Esophagus squamous epithelium (tissue), 5 donors: ENCODE results near the gene JAM3. TPM values are rescaled to one million over a fixed set of nuclear protein-coding genes. Genes with fewer than 3 reads are reported as not detected.

Experiments used
- DNase-seq: peaks from one replicate; lab custom pipeline; 2025; lab: John Stamatoyannopoulos, UW
- H3K27ac ChIP-seq, 4 donors: fragments of 200-600 bp; sonication (generic); one replicate each; pipeline ENCODE4 v1.5.1; 2016 to 2019; ENCODE audit warnings: mild to moderate bottlenecking in 1 of 4
- H3K27me3 ChIP-seq, 4 donors: fragments of 200-600 bp; sonication (generic); 1 replicate in 3 of 4; 2 replicates in 1 of 4; pipeline versions ENCODE4 v1.5.1 to v1.6.0; 2017 to 2021; ENCODE audit warnings: antibody characterized with exemption in 1 of 4
- H3K36me3 ChIP-seq, 3 donors: fragments of 200-600 bp; sonication (generic); one replicate each; pipeline ENCODE4 v1.5.1; 2016 to 2019
- H3K4me1 ChIP-seq, 3 donors: fragments of 200-600 bp; sonication (generic); one replicate each; pipeline ENCODE4 v1.5.1; 2017 to 2019
- H3K4me3 ChIP-seq, 4 donors: fragments of 200-600 bp; sonication (generic); 1 replicate in 3 of 4; 2 replicates in 1 of 4; pipeline ENCODE4 v1.5.1; 2016 to 2019; ENCODE audit warnings: mild to moderate bottlenecking in 2 of 4, moderate library complexity in 1 of 4
- H3K9me3 ChIP-seq, 3 donors: fragments of 200-600 bp; sonication (generic); one replicate each; pipeline ENCODE4 v1.5.1; 2016 to 2019
- POLR2A ChIP-seq, 4 donors: fragments of 450-650 bp; IDR thresholded peaks; one replicate each; pipeline ENCODE4 v1.6.1; 2017; ENCODE audit warnings: antibody characterized with exemption in 4 of 4, mild to moderate bottlenecking in 4 of 4, moderate library complexity in 3 of 4
- WGBS, 2 donors: methylation state at CpG; one replicate each; pipeline ENCODE4 v1.1.5; 2018; 5-methylcytosine and 5-hydroxymethylcytosine counted together
- intact Hi-C: fragments of 100-400 bp; cut with DNase I; formaldehyde crosslinking; loops from one replicate; pipeline ENCODE4 v1.15.0; 2022
- total RNA-seq, 4 donors: library from RNA; depleted of rRNA; stranded (reverse); fragments of >200 nt; gene quantifications; one replicate each; pipeline ENCODE4 v1.1.0, GENCODE V29; 2016
- TF ChIP-seq, protein P1 (sequence below), 6 experiments: fragments of 450-650 bp in 4 of 6; fragments of 200-600 bp in 2 of 6; sonication (generic) in 2 of 6; IDR thresholded peaks; one replicate each; pipeline ENCODE4 v1.5.1; 2016 to 2019; ENCODE audit warnings: antibody characterized with exemption in 6 of 6, mild to moderate bottlenecking in 4 of 6, moderate library complexity in 4 of 6
- donor health status: DM: yes; HTN: yes; CAD: no.

The JAM3 gene
- total RNA-seq, 4 donors from 2014 or later: 1.6 to 21.4 (median 7.9) TPM

DNA sequence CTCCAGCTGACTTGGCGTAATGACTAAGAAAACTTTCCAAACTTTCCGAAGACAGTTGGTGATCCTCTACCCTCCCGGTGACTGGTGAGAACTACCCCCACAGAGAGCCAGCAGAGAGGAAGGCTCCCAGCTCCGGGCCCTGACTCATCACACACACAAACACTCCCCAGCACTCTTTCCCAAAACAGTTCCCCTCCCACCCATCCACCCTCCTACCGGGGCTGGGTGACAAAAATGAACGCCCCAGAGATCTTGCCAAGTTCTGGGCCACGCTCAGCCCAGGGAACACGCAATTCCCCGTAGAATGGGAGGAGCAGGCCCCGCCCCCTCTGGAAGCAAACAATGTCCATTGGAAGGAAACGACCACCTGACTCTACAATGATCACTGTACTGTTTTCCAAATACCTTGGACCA lies 21.3 kb upstream of the JAM3 start:
- intact Hi-C loops: loop anchor here (5.0 kb wide), 1 partner anchor 120 kb away; no protein-coding TSS in a partner anchor
- WGBS, 2 donors: 23 to 27% methylated on average over 6 to 11 of the region's 11 CpGs
- Histone ChIP-seq H3K4me3 (peak overlapping the region in 1 of 4 donors; percentile 37), H3K36me3 (no peaks in the 10 kb centered on the region), H3K27ac (peak overlapping the region; percentile 49 to 88 (median 75)), H3K4me1 (peaks cover 8 to 47% (median 11%) of the 10 kb centered on the region in 3 donors), H3K9me3 (no peaks in the 10 kb centered on the region), H3K27me3 (peaks cover 0 to 50% (median 0%) of the 10 kb centered on the region in 4 donors)
- no peak for DNase-seq
- TF ChIP-seq POLR2A (IDR thresholded peaks at IDR 0.05): no peak
- TF ChIP-seq, protein P1, sequence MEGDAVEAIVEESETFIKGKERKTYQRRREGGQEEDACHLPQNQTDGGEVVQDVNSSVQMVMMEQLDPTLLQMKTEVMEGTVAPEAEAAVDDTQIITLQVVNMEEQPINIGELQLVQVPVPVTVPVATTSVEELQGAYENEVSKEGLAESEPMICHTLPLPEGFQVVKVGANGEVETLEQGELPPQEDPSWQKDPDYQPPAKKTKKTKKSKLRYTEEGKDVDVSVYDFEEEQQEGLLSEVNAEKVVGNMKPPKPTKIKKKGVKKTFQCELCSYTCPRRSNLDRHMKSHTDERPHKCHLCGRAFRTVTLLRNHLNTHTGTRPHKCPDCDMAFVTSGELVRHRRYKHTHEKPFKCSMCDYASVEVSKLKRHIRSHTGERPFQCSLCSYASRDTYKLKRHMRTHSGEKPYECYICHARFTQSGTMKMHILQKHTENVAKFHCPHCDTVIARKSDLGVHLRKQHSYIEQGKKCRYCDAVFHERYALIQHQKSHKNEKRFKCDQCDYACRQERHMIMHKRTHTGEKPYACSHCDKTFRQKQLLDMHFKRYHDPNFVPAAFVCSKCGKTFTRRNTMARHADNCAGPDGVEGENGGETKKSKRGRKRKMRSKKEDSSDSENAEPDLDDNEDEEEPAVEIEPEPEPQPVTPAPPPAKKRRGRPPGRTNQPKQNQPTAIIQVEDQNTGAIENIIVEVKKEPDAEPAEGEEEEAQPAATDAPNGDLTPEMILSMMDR (IDR thresholded peaks at IDR 0.05): peak in 1 of 6 experiments; percentile 3

- H3K4me3 ChIP-seq: peak overlapping the region in 1 of 4 donors; percentile 37
- intact Hi-C loops: loop anchor here (5.0 kb wide), 1 partner anchor 121 kb away; no protein-coding TSS in a partner anchor
- H3K36me3 ChIP-seq: no peaks in the 10 kb centered on the region
- peaks cover 0 to 50% (median 0%) of the 10 kb centered on the region in 4 donors for H3K27me3 ChIP-seq
- no peak for DNase-seq
- TF ChIP-seq, protein P1 (IDR thresholded peaks at IDR 0.05): no peak
- TF ChIP-seq POLR2A (IDR thresholded peaks at IDR 0.05): no peak
- H3K27ac ChIP-seq: peak overlapping the region in 3 of 4 donors; percentile 73 to 88 (median 77)
- peaks cover 8 to 43% (median 11%) of the 10 kb centered on the region in 3 donors for H3K4me1 ChIP-seq
- no peaks in the 10 kb centered on the region for H3K9me3 ChIP-seq
- WGBS, 2 donors: 69 to 71% methylated on average over 9 of the region's 9 CpGs
These were observed 20.8 kb upstream of the JAM3 start for GRCh38 chr11:134048028-134048427.

DNA sequence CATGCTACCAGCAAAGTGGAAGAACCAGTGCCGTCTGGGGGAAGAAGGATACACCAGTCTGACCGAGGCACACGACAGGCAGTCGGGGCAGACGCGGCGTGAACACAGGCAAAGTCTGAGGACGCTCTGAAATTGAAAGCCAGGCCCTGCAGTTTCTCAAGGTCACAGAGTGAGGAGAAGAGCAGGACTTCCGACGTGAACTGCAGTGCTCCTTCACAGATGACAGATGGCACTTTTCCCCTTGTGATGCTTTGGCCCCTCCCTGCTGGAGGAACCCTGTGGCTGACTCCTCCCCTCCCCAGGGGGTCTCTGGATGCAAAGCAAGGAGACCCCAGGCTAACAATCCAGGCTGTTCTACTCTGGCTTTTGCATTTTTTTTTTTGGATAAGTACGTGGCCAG lies 19.6 kb upstream of the JAM3 start:
- peaks cover 8 to 39% (median 11%) of the 10 kb centered on the region in 3 donors for H3K4me1 ChIP-seq
- intact Hi-C loops: loop anchor here (5.0 kb wide), 1 partner anchor 122 kb away; no protein-coding TSS in a partner anchor
- 35 to 37% methylated on average over 9 to 10 of the region's 11 CpGs for WGBS, 2 donors
- DNase-seq: no peak
- H3K9me3 ChIP-seq: no peaks in the 10 kb centered on the region
- peaks cover 0 to 50% (median 0%) of the 10 kb centered on the region in 4 donors for H3K27me3 ChIP-seq
- no peak for TF ChIP-seq POLR2A (IDR thresholded peaks at IDR 0.05)
- TF ChIP-seq, protein P1 (IDR thresholded peaks at IDR 0.05): no peak
- no peaks in the 10 kb centered on the region for H3K36me3 ChIP-seq
- no peak overlapping the region for H3K27ac ChIP-seq
- no peak overlapping the region for H3K4me3 ChIP-seq

- Histone ChIP-seq H3K4me3 (peak overlapping the region in 3 of 4 donors; percentile 6 to 54 (median 31)), H3K4me1 (peaks cover 8 to 31% (median 11%) of the 10 kb centered on the region in 3 donors), H3K27ac (peak overlapping the region in 1 of 4 donors; percentile 49), H3K9me3 (no peaks in the 10 kb centered on the region), H3K27me3 (peaks cover 0 to 40% (median 0%) of the 10 kb centered on the region in 4 donors), H3K36me3 (no peaks in the 10 kb centered on the region)
- TF ChIP-seq, protein P1 (IDR thresholded peaks at IDR 0.05): peak; percentile 78 to 91 (median 89)
- TF ChIP-seq POLR2A (IDR thresholded peaks at IDR 0.05): no peak
- intact Hi-C loops: loop anchor here (5.0 kb wide), 1 partner anchor 92 kb away; no protein-coding TSS in a partner anchor
- WGBS, 2 donors: 24 to 44% methylated on average over 19 to 22 of the region's 43 CpGs
- DNase-seq: no peak
These were observed 18.1 kb upstream of the JAM3 start for GRCh38 chr11:134050541-134051383.
